ENCODE results near the gene CBX3. TPM values are rescaled to one million over a fixed set of nuclear protein-coding genes. Genes with fewer than 3 reads are reported as not detected.
A peak's percentile ranks its signal among the peaks of the same experiment; 100 is the strongest.

Gene CBX3
- total RNA-seq, 2 experiments from 2014 or later: 313 to 320 TPM

DNA sequence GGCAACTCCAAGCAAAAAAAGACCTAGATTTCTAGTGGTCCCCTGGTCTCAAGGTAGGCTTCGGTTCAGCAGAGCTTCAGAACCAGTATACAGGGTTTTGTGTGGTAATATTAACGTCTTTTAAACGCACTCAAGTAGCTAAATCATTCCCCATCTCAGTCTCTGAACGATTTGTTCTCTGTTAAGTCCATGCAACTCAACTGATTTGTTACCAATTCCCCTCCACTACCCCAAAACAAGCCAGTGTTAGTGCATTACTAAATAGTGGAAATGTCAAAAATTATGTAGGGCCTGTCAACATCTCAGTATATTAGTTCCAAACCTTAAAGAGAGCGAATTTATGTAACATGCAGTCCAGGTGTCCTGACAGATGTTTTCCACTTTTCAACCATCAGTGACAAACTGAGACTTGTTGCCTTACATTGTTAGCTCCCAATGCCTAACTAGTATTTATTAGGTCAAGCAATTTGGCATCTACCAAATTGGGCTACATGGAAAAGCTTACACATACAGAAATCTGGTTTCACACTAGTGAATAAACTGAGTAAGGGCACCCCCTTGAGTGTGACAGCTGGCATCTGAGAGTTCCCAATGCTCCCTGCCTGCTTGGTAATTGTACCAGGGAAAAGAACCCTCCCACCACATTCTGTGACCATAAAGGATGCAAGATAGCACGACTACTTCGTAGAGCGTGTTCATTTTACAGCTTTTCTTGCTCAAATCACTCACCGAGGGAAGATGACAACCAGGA lies 13.2 kb upstream of the CBX3 start:
- POLR2A ChIA-PET: interaction anchor here (0.8 to 19.9 kb wide), 37 partner anchors 9 to 294 kb away, joined by 3 to 588 read pairs (median 5); partner anchors contain the start of genes CBX3, HNRNPA2B1 and NFE2L3
- DNase-seq: peak; percentile 45
- no peak for TF ChIP-seq CTCF (IDR thresholded peaks at IDR 0.05)
- H3K4me1 Mint-ChIP-seq (ENCODE audit: low read depth): peaks cover 95% of the 10 kb centered on the region
- H3K27ac Mint-ChIP-seq: peak overlapping the region; percentile 85
- CTCF ChIA-PET: interaction anchor here (0.6 to 3.8 kb wide), 14 partner anchors 9 to 296 kb away, joined by 3 to 31 read pairs (median 5); no protein-coding TSS in a partner anchor
- peaks cover 94% of the 10 kb centered on the region for H3K36me3 Mint-ChIP-seq (ENCODE audit: low read depth)
- peak; percentile 14 for ATAC-seq
- intact Hi-C loops (cut with micrococcal nuclease): loop anchor here (5.0 to 10.0 kb wide), 2 partner anchors 96 to 294 kb away; no protein-coding TSS in a partner anchor
- H3K4me3 Mint-ChIP-seq: peak overlapping the region; percentile 18
- H3K9me3 Mint-ChIP-seq: no peaks in the 10 kb centered on the region
- H3K27me3 Mint-ChIP-seq: no peaks in the 10 kb centered on the region

- no peaks in the 10 kb centered on the region for H3K9me3 Mint-ChIP-seq
- peak overlapping the region; percentile 85 for H3K27ac Mint-ChIP-seq
- ChIA-PET POLR2A (interaction anchor here (0.6 to 19.9 kb wide), 30 partner anchors 10 to 295 kb away, joined by 3 to 588 read pairs (median 6); partner anchors contain the start of genes CBX3, HNRNPA2B1 and NFE2L3), CTCF (interaction anchor here (0.6 to 3.8 kb wide), 10 partner anchors 8 to 296 kb away, joined by 3 to 31 read pairs (median 6); no protein-coding TSS in a partner anchor)
- H3K4me3 Mint-ChIP-seq: no peak overlapping the region
- peaks cover 97% of the 10 kb centered on the region for H3K4me1 Mint-ChIP-seq (ENCODE audit: low read depth)
- no peaks in the 10 kb centered on the region for H3K27me3 Mint-ChIP-seq
- DNase-seq (no peak), ATAC-seq (no peak)
- no peak for TF ChIP-seq CTCF (IDR thresholded peaks at IDR 0.05)
- peaks cover 94% of the 10 kb centered on the region for H3K36me3 Mint-ChIP-seq (ENCODE audit: low read depth)
- intact Hi-C loops (cut with micrococcal nuclease): loop anchor here (5.0 to 10.0 kb wide), 2 partner anchors 97 to 294 kb away; no protein-coding TSS in a partner anchor
Observed at GRCh38 chr7:26188957-26189541, 12.5 kb upstream of the CBX3 start.

GRCh38 chr7:26189697-26190096 lies 11.8 kb upstream of the CBX3 start:
- peaks cover 94% of the 10 kb centered on the region for H3K36me3 Mint-ChIP-seq (ENCODE audit: low read depth)
- peaks cover 97% of the 10 kb centered on the region for H3K4me1 Mint-ChIP-seq (ENCODE audit: low read depth)
- ATAC-seq (no peak), DNase-seq (no peak)
- H3K4me3 Mint-ChIP-seq: no peak overlapping the region
- intact Hi-C loops (cut with micrococcal nuclease): loop anchor here (5.0 to 10.0 kb wide), 2 partner anchors 97 to 295 kb away; no protein-coding TSS in a partner anchor
- H3K27ac Mint-ChIP-seq: peak overlapping the region; percentile 85
- ChIA-PET CTCF (interaction anchor here (0.6 to 3.8 kb wide), 7 partner anchors 8 to 297 kb away, joined by 3 to 31 read pairs (median 7); no protein-coding TSS in a partner anchor), POLR2A (interaction anchor here (0.6 to 19.9 kb wide), 15 partner anchors 10 to 296 kb away, joined by 3 to 588 read pairs (median 23); partner anchors contain the start of genes CBX3, HNRNPA2B1 and NFE2L3)
- H3K9me3 Mint-ChIP-seq: no peaks in the 10 kb centered on the region
- H3K27me3 Mint-ChIP-seq: no peaks in the 10 kb centered on the region
- TF ChIP-seq CTCF (IDR thresholded peaks at IDR 0.05): no peak

DNA sequence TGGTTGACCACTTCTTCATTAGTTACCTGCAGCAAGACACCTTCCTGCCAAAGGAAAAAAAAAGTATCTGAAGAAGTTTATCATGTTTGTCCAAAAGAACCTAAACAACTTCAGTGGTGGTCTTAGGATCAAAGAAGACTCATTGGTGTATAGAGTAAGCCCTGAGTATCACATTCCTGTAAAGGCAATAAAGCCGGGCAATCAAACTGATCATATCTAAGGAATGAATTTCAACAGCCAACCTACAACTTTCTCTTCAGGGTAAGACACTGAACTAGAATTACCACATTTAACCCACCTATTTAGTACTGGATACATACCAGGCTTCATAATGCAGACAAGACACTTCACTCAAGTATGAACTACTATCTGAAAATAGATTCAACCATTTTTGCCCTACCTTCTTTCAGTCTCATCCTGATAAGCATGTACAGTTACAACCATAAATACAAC lies 11.1 kb upstream of the CBX3 start:
- TF ChIP-seq CTCF (IDR thresholded peaks at IDR 0.05): no peak
- Mint-ChIP-seq H3K4me1 (ENCODE audit: low read depth) (peaks cover 94% of the 10 kb centered on the region), H3K9me3 (no peaks in the 10 kb centered on the region), H3K27me3 (no peaks in the 10 kb centered on the region), H3K4me3 (peak overlapping the region; percentile 31), H3K36me3 (ENCODE audit: low read depth) (peaks cover 92% of the 10 kb centered on the region), H3K27ac (peak overlapping the region; percentile 80)
- CTCF ChIA-PET: interaction anchor here (1.2 to 10.3 kb wide), 6 partner anchors 94 to 175 kb away, joined by 3 to 141 read pairs (median 9); no protein-coding TSS in a partner anchor
- ATAC-seq (no peak), DNase-seq (no peak)
- POLR2A ChIA-PET: interaction anchor here (0.7 to 19.9 kb wide), 11 partner anchors 3 to 101 kb away, joined by 3 to 588 read pairs (median 82); partner anchors contain the start of genes CBX3, HNRNPA2B1 and NFE2L3
- intact Hi-C loops (cut with micrococcal nuclease): no loop called here
